ENCODE results near the gene GARIN5A. TPM values are rescaled to one million over a fixed set of nuclear protein-coding genes. Genes with fewer than 3 reads are reported as not detected.

The GARIN5A gene
- polyA plus RNA-seq, 1 donor (not counting 4 experiments of a cell fraction or from before 2014, with no cell fraction given), result 0.37 TPM

GRCh38 chr19:50449236-50449899 is 27.3 kb downstream of the GARIN5A start:
- Histone ChIP-seq H2AFZ (ENCODE audit: control insufficient read depth, low read length) (no peak overlapping the region), H3K9me3 (ENCODE audit: control insufficient read depth, low read depth, low read length) (no peaks in the 10 kb centered on the region), H3K36me3 (ENCODE audit: control insufficient read depth in 2 of 2, extremely low read depth in 1 of 2, insufficient read depth in 2 of 2, low read length in 2 of 2) (no peaks in the 10 kb centered on the region), H3K27me3 (ENCODE audit: control insufficient read depth, extremely low read depth, insufficient read depth, low read length) (peaks cover 7% of the 10 kb centered on the region), H3K9me1 (ENCODE audit: control insufficient read depth, extremely low read depth, insufficient read depth, low read length) (no peaks in the 10 kb centered on the region), H3K4me3 (ENCODE audit: control insufficient read depth in 2 of 3, extremely low read depth in 1 of 3, insufficient read depth in 2 of 3, low read depth in 1 of 3, low read length in 3 of 3) (no peak overlapping the region), H3K4me2 (ENCODE audit: control insufficient read depth, extremely low read depth, insufficient read depth, low read depth, low read length) (no peak overlapping the region), H3K79me2 (ENCODE audit: control insufficient read depth, insufficient read depth, low read length) (no peaks in the 10 kb centered on the region), H3K9ac (ENCODE audit: control insufficient read depth, extremely low read depth, insufficient read depth, low read length) (no peak overlapping the region), H3K4me1 (ENCODE audit: control insufficient read depth, extremely low read depth, insufficient read depth, low read length) (no peaks in the 10 kb centered on the region), H4K20me1 (ENCODE audit: control insufficient read depth, extremely low read depth, insufficient read depth, low read length) (no peaks in the 10 kb centered on the region), H3K27ac (ENCODE audit: control insufficient read depth, insufficient read depth, low read length) (no peak overlapping the region)
- FAIRE-seq (no peak), DNase-seq (ENCODE audit: low read depth, low spot score) (no peak)
- no peak for TF ChIP-seq EZH2 (IDR thresholded peaks at IDR 0.05; ENCODE audit: low read length)
- TF ChIP-seq, protein P1, sequence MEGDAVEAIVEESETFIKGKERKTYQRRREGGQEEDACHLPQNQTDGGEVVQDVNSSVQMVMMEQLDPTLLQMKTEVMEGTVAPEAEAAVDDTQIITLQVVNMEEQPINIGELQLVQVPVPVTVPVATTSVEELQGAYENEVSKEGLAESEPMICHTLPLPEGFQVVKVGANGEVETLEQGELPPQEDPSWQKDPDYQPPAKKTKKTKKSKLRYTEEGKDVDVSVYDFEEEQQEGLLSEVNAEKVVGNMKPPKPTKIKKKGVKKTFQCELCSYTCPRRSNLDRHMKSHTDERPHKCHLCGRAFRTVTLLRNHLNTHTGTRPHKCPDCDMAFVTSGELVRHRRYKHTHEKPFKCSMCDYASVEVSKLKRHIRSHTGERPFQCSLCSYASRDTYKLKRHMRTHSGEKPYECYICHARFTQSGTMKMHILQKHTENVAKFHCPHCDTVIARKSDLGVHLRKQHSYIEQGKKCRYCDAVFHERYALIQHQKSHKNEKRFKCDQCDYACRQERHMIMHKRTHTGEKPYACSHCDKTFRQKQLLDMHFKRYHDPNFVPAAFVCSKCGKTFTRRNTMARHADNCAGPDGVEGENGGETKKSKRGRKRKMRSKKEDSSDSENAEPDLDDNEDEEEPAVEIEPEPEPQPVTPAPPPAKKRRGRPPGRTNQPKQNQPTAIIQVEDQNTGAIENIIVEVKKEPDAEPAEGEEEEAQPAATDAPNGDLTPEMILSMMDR (optimal IDR thresholded peaks at IDR 0.05 in 1 of 3, IDR thresholded peaks at IDR 0.05 in 1 of 3, conservative IDR thresholded peaks at IDR 0.05 in 1 of 3; ENCODE audit: extremely low read depth in 1 of 3, insufficient read depth in 2 of 3, low read length in 3 of 3), result no peak
- dilution Hi-C loops (cut with MboI; ENCODE audit: extremely low pct_ligation_motif_present, low sequenced_read_pairs), result no loop called here

GRCh38 chr19:50447750-50448149 is 28.9 kb downstream of the GARIN5A start:
- Histone ChIP-seq H3K27ac (ENCODE audit: control insufficient read depth, insufficient read depth, low read length) (no peak overlapping the region), H3K9me3 (ENCODE audit: control insufficient read depth, low read depth, low read length) (no peaks in the 10 kb centered on the region), H3K79me2 (ENCODE audit: control insufficient read depth, insufficient read depth, low read length) (no peaks in the 10 kb centered on the region), H3K4me3 (ENCODE audit: control insufficient read depth in 2 of 3, extremely low read depth in 1 of 3, insufficient read depth in 2 of 3, low read depth in 1 of 3, low read length in 3 of 3) (no peak overlapping the region), H3K4me1 (ENCODE audit: control insufficient read depth, extremely low read depth, insufficient read depth, low read length) (no peaks in the 10 kb centered on the region), H3K4me2 (ENCODE audit: control insufficient read depth, extremely low read depth, insufficient read depth, low read depth, low read length) (no peak overlapping the region), H3K9ac (ENCODE audit: control insufficient read depth, extremely low read depth, insufficient read depth, low read length) (no peak overlapping the region), H3K36me3 (ENCODE audit: control insufficient read depth in 2 of 2, extremely low read depth in 1 of 2, insufficient read depth in 2 of 2, low read length in 2 of 2) (no peaks in the 10 kb centered on the region), H3K9me1 (ENCODE audit: control insufficient read depth, extremely low read depth, insufficient read depth, low read length) (no peaks in the 10 kb centered on the region), H4K20me1 (ENCODE audit: control insufficient read depth, extremely low read depth, insufficient read depth, low read length) (no peaks in the 10 kb centered on the region), H3K27me3 (ENCODE audit: control insufficient read depth, extremely low read depth, insufficient read depth, low read length) (peaks cover 7% of the 10 kb centered on the region), H2AFZ (ENCODE audit: control insufficient read depth, low read length) (no peak overlapping the region)
- dilution Hi-C loops (cut with MboI; ENCODE audit: extremely low pct_ligation_motif_present, low sequenced_read_pairs), result no loop called here
- TF ChIP-seq, protein P1 (optimal IDR thresholded peaks at IDR 0.05 in 1 of 3, IDR thresholded peaks at IDR 0.05 in 1 of 3, conservative IDR thresholded peaks at IDR 0.05 in 1 of 3; ENCODE audit: extremely low read depth in 1 of 3, insufficient read depth in 2 of 3, low read length in 3 of 3), result no peak
- TF ChIP-seq EZH2 (IDR thresholded peaks at IDR 0.05; ENCODE audit: low read length), result no peak
- DNase-seq (ENCODE audit: low read depth, low spot score), result no peak
- no peak for FAIRE-seq
